A172 (cell line): ENCODE data around the gene VIPR2. TPM values are rescaled to one million over a fixed set of nuclear protein-coding genes. Genes with fewer than 3 reads are reported as not detected.

Experiments
- DNase-seq: peaks from one replicate; pipeline ENCODE4 v3.0.0-alpha.2; 2015; ENCODE audit warnings: low spot score
- total RNA-seq: library from RNA; depleted of rRNA; stranded (reverse); fragments of >200 nt; shearing (Covaris generic); gene quantifications from 2 replicates; pipeline ENCODE4 v1.2.3, GENCODE V29; 2014

Gene VIPR2
- total RNA-seq, 1 experiment from 2014 or later: not detected

GRCh38 chr7:159121068-159121467 lies 23.6 kb downstream of the VIPR2 start:
- no peak for DNase-seq

GRCh38 chr7:159120540-159120919 lies 24.1 kb downstream of the VIPR2 start:
- no peak for DNase-seq

DNA sequence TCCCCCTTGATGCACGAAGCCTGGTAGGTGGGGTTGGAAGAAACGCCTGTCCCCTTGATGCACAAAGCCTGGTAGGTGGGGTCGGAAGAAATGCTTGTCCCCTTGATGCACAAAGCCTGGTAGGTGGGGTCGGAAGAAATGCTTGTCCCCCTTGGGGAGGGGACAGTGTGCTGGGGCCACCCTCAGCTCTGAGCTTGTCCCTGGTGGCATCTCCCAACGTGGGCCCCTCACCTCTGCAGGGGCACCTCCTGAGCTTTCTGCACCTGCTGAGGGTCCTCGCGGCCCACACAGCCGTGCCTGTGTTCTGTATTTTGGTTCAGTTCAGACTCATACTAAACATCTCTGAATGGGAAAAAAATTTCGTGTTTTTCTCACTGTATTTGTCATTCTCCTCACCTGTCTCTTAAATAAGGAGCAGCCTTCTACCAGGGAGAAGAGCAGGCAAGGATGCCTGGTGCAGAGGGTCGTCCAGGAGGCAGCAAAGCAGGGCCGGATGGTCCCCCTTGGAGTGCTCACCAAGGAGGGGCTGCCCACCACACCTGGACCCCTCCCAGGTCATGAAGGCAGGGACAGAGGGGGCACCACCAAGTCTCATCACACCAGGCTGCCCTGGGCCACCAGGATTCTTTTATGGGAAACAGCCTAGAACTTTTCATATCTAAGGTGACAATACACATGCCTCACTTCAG lies 24.7 kb downstream of the VIPR2 start:
- no peak for DNase-seq

DNA sequence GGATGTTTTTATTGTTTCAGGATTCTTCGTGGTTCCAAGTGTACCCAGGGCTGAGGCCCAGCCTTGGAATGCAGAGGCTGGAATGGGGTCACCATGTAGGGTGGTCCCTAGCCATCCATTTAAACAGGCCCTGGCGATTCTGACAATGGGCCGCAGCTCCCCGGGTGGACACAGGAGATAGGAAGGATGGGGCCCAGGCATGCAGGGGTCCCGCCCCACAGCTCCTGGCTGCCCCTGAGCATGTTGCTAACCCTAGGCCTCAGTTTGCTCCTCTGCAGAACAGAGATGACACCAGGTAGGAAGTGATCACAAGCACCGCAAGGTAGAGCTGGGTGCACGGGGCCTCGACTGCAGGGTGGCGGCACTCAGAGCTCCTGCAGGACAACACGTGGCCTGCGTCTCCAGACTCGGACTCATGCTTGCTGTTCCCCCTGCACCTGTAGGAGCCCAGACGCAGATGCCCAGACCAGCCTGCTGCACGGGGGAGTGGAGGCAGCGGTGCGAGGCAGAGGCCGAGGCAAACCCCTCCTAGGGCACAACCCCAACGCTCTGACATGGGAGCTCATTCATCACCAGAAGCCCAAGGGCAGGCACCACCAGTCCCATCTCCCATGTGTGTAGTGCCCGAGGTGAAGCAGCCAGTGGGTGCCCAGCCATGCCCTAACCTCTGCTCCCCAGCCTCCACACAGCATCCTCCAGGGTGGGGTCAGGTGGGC lies 25.5 kb downstream of the VIPR2 start:
- no peak for DNase-seq

DNA sequence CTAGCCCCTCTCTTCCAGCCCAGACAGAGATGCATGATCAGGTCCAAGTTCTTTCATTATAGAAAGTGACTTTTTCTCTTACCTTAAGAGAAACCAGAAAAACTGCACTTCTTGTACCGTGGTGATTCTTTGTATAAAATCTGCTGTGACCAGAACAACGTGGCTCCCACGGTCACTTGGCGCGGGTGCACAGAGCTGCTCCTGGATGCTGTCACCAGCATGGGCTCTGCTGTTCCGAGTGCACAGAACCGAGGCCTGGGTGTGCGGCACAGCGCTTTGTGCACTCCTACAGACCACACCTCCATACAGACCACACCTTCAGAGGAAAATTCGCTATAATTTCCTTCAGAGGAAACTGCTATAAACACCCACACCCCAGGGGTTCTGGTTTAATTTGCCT lies 26.0 kb downstream of the VIPR2 start:
- no peak for DNase-seq

DNA sequence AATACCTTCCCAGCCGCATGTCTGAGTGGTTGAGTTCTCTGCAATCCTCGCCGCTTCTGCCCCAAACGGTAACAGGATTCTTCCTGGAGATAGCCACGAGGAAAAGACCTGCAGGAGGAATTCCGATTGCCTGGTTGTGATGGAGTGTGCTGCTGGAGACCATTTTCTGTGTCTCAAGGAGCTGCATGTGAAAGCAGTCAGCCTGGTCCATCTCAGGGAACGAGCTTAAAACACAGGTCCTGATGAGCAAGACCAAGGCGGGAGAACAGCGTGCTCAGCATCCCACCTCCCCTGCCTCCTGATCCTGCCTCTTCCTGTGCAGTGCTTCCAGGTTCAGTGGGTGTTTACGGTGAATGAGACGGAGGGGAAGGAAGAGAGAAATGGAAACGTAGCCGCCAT lies 26.5 kb downstream of the VIPR2 start:
- no peak for DNase-seq

GRCh38 chr7:159117366-159118196 lies 27.1 kb downstream of the VIPR2 start:
- DNase-seq: no peak

DNA sequence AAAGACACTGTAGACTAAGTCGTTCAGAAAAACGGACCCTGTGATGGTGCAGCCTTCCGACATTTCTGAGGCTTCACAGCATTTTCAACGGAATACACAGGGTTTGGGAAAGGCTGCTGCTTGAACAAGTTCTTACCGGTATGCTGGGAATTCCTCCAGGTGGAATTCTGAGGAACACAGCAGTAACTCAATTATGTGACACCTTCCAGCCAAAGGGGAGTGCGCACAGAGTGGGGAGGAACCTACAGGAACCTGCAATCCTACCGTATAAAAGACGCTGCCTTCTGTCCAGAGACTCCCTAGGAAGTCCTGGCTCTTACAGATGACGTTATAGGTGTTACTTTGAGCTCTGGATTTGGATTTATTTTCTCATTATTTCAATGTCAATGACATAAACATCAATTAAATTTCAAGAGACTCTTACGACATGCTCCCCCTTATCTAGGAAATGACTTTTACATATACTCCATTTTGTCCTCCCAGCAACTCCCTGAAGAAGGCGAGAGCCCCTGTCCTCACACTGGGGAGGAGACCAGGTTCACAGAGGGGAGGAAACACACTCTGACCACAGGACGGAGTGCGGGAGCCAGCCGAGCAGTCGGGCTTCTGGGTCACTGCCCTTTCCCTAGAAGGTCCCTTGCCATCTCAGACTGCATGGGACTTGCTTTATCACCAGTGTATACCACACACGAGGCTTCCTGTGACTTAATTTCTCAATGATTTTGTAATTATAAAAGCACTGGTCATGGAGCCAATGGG lies 27.9 kb downstream of the VIPR2 start:
- DNase-seq: no peak

- DNase-seq: no peak
These were observed 28.8 kb downstream of the VIPR2 start for GRCh38 chr7:159115601-159116501.

DNA sequence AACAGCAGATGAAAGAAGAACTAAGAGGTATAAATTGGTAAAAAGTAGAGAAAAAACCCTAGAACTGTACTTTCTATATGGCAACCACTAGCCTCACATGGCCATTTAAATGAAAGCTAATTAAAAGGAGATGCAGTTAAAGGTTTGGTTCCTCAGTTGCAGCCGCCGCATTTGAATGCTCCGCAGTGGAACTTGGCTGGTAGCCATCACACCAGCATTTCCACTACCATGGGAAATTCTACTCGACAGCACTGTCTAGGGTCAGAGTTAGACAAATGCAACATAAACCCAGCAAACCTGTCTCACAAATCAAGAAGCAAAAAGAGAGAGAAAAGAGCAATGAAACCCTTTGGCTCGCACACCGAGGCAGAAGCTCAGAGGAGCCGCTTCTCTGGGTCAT lies 29.7 kb downstream of the VIPR2 start:
- no peak for DNase-seq

DNA sequence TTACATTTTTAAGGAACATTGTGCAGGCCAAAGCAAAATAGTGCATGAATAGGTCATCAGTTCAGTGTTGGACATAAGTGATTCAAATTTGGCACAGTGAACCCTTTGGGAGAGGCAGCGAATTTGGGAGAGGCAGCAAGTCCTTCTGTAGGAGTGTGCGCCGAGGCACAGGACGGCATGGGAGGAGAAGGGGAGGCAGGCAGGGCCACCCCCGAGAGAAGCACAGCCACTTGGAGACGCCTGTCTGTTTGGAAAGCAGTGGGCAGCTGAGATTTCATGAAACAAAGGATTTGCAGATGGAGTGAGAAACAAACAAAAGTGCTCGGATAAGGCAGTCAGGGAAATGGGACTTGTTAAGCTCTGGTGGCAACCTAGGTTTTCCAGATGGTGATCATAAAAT lies 30.6 kb downstream of the VIPR2 start:
- DNase-seq: no peak

DNA sequence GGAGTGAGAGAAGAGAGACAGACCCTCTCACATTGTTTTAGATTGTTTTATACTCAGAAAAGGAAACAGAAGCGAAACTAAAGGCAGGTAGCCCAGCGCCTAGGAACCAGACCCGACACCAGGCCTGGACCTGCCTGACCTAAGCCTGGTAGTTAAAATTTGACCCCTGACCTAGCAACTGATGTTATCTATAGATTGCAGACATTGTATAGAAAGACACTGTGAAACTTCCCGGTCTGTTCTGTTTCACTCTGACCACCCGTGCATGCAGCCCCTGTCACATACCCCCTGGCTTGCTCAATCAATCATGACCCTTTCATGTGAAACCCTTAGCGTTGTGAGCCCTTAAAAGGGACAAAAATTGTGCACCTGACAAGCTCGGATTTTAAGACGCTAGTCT lies 31.6 kb downstream of the VIPR2 start:
- DNase-seq: no peak

DNA sequence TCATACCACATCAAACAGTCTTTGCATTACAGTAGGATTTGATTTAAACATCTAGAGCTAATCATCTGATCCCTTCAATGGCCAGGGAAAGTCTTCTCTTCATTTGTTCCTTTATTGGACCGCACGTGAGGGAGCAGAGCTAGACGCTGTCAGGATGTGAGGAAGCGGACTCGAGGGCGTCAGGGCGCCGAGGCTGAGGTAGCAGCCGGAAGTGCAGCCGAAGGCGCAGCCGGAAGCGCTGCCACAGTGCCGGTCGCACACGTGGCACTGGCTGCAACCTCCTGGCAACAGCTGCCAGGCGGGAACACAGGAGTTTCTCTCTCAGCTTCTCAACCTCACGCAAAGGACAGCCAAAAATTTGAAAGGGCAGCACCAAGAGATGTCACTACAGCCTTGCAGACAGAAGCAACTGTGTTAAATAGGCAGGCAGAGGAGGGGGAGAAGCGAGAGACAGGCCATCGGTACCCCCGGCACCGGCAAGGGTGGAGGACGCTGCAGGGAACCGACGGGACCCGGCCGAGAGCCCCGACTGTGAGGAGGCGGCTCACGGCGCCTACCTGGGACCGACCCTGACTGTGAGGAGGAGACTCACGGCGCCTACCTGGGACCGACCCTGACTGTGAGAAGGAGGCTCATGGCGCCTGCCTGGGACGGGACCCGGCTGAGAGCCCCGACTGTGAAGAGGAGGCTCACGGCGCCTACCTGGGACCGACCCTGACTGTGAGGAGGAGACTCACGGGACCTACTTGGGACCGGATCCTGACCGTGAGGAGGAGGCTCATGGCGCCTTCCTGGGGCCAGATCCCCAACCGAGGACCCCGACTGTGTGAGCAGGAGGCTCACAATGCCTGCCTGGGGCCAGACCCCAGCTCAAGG lies 32.3 kb downstream of the VIPR2 start:
- DNase-seq: no peak

DNA sequence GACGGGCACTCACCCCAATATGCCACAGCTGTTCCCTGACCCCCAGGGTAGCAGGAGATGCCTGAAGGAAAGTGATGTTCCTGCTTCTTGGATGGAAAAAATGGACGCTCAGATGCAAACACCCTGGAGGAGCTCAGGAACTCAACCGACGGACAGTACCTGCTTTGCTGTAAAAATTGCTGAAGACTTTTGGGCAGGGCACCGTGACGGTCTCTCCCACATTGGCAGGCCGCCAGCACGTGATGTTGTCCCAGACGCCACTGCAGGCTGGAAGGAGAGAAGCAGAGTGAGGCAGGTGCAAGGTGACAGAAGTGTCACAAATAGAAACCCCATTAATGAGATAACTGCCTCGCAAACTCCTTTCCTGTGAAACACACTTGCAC lies 35.0 kb downstream of the VIPR2 start:
- no peak for DNase-seq

DNA sequence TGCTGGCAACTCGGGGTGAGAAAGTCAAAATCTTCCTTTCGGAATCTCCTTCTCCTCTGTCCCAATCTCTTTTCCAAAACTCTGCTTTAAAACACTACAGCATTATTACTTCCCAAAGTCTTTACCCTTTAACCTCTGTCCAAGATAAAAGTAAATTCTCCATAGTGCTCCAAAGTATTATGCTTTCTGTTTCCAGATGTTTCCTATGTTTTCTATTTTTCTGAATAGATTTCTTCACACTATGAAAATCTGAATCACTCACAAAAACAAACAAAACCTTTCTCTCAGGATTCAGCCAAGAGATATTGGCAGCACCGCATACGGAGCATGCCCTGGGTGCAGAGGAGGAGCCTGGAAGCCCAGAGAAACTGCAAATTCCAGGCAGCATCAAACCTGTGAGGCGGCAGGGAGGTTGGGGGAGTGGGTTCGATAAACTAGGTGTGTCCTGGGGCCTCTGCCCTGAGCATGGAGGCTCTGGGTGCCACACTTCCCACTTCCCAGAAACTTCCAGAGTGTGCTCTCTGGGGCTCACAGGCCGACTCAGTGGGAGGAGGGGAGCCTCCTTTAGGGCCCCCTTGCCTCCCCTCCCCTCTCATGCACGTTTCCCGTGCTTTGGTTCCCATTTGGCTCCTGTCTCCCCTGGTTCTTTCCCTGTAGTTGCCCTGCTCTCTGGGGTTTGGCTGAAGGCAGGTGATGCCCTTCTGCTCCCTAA lies 35.6 kb downstream of the VIPR2 start:
- no peak for DNase-seq

DNA sequence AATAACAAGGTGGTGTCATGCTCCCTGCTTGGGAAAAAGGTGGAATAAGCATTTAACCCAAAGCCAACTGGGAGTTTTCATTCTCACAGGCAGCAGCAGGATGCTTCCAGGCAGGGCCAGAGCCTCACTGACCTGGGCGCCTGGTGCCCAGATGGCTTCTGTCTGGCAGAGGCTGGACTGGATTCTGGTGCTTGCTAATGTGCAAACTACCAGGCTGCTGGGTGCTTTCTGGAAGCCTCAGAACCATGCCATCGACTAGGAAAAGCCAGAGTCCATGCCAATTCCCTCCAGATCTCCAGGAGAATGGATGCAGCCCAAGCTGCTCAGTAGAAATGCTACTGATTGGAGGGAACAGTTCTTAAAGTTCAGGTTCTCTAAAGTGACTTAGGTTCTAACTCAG lies 36.2 kb downstream of the VIPR2 start:
- DNase-seq: no peak

DNA sequence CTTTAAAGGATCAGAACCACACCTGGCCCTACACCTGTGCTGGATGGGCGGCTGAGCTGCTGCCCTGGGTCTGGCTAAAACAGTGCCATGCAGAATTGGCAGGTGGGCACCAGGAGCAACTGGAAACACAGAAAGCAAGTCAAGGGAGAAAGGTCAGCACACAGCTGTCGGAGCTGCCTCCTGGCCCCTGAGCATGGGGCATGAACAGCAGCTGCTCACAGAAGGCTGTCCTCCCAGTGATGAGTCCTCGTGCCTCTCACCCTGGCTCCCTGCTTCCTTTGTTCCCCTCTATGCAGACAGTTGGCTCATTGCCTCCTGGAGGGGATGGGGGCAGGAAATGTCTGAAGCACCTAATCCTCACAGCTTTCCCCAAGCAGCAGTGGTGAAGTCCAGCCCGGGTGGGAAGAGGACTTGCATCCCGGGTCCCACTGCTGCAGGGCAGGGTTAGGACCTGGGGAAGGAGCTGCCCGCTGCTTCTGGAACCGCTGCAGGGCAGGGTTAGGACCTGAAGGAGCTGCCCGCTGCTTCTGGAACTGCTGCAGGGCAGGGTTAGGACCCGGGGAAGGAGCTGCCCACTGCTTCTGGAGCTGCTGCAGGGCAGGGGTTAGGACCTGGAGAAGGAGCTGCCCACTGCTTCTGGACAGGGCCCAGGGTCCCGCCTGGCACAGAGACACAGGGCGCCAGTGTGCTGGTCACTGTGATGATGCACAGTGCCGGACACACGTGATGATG lies 37.3 kb downstream of the VIPR2 start:
- DNase-seq: no peak
